Heart left ventricle (tissue), 13 donors: Measurements from ENCODE around the gene AOC2.
"Not testable (repeated sequence)": the region's sequence is repeated elsewhere in the genome, so short reads cannot be mapped to it uniquely, and the experiment has no call there.

Experiments used
- POLR2A ChIP-seq, 2 donors: fragments of 450-650 bp; IDR thresholded peaks; one replicate each; pipeline ENCODE4 v1.6.1; 2017; ENCODE audit warnings: antibody characterized with exemption in 2 of 2, mild to moderate bottlenecking in 2 of 2, moderate library complexity in 2 of 2
- TF ChIP-seq, protein P1 (sequence below), 12 donors: fragments of 200-600 bp; sonication (generic) in 4 of 12; IDR thresholded peaks; one replicate each; pipeline versions ENCODE4 v1.5.0 to v1.8.0; 2018 to 2022; ENCODE audit warnings: antibody characterized with exemption in 12 of 12, mild to moderate bottlenecking in 5 of 12
- donor health status: ischemic (EF 13 %, LVEDD 7.1; RV severe dilation, severe dysfunction).
- donor health status: DM: no; HTN: yes; CAD: no.
- donor health status: DM: no; HTN: no; CAD: no.
- donor health status: ischemic (EF 25% LVEDD 6.9; RV normal size, moderate dysfunction).
- donor health status: ischemic (EF 25% LVEDD 5.7; RV mildly dilated, moderate dysfunction).
- donor health status: ischemic (EF 35%, LVEDD 5.7; RV mildly dilated, moderate dysfunction).
- donor health status: nonischemic (EF 11% LVEDD 7.7; RV severe dilation, severe dysfunction).
- donor health status: DM: yes; HTN: yes; CAD: no.
- donor health status: PGD.
- donor health status: ischemic (EF 29% LVEDD 5.4; RV normal size, mild dysfunction).
- donor health status: nonischemic (EF 23%, LVEDD 6.1; RV moderate dilation, normal function).

DNA sequence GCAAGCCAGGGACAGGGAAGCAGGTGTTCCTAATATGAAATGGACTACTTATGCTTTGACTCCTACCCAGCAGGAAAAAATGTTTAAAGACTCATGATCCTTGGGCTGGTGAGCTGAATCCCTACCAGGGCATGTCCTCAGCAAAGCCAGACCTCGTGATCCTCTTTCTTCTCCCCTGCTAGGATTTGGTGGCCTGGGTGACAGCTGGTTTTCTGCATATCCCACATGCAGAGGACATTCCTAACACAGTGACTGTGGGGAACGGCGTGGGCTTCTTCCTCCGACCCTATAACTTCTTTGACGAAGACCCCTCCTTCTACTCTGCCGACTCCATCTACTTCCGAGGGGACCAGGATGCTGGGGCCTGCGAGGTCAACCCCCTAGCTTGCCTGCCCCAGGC, 11.7 kb downstream of the AOC2 start:
- TF ChIP-seq, protein P1, sequence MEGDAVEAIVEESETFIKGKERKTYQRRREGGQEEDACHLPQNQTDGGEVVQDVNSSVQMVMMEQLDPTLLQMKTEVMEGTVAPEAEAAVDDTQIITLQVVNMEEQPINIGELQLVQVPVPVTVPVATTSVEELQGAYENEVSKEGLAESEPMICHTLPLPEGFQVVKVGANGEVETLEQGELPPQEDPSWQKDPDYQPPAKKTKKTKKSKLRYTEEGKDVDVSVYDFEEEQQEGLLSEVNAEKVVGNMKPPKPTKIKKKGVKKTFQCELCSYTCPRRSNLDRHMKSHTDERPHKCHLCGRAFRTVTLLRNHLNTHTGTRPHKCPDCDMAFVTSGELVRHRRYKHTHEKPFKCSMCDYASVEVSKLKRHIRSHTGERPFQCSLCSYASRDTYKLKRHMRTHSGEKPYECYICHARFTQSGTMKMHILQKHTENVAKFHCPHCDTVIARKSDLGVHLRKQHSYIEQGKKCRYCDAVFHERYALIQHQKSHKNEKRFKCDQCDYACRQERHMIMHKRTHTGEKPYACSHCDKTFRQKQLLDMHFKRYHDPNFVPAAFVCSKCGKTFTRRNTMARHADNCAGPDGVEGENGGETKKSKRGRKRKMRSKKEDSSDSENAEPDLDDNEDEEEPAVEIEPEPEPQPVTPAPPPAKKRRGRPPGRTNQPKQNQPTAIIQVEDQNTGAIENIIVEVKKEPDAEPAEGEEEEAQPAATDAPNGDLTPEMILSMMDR (IDR thresholded peaks at IDR 0.05) = not testable (repeated sequence)
- not testable (repeated sequence) for TF ChIP-seq POLR2A (IDR thresholded peaks at IDR 0.05)
